OCI-LY3 (cell line): ENCODE data around the gene ITGBL1.

Experiments used
- H2AFZ ChIP-seq: fragments of 200-600, 300-600 bp; shearing (Covaris generic); 2 replicates; pipeline ENCODE4 v1.6.0; 2014; ENCODE audit warnings: antibody characterized with exemption, low read depth, low read length
- H3K27ac ChIP-seq: fragments of 200-600, 300-600 bp; sonication (generic); 2 replicates; pipeline ENCODE4 v1.5.1; 2014; ENCODE audit warnings: mild to moderate bottlenecking, low read length, moderate library complexity, mixed read lengths
- H3K27me3 ChIP-seq: fragments of 200-600, 300-600 bp; sonication (generic); 2 replicates; pipeline ENCODE4 v1.6.1; 2014; ENCODE audit warnings: low read depth, low read length, mixed read lengths
- H3K36me3 ChIP-seq: fragments of 200-600, 300-600 bp; sonication (generic); replicated peaks from 2 replicates; pipeline ENCODE3; 2014; ENCODE audit warnings: low read depth, low read length, mixed read lengths
- H3K4me1 ChIP-seq: fragments of 300-600, 200-600 bp; sonication (generic); 2 replicates; pipeline ENCODE4 v1.6.1; 2014; ENCODE audit warnings: low read length, mixed read lengths
- H3K4me2 ChIP-seq: fragments of 200-600, 300-600 bp; sonication (generic); 2 replicates; pipeline ENCODE4 v1.6.1; 2014; ENCODE audit warnings: low read length, mixed read lengths
- H3K4me3 ChIP-seq: fragments of 300-600, 200-600 bp; sonication (generic); 2 replicates; pipeline ENCODE4 v1.5.1; 2014; ENCODE audit warnings: antibody characterized with exemption, mild to moderate bottlenecking, low read length, moderate library complexity
- H3K79me2 ChIP-seq: fragments of 300-600, 200-600 bp; shearing (Covaris generic); 2 replicates; pipeline ENCODE4 v1.6.1; 2014; ENCODE audit warnings: mild to moderate bottlenecking, low read length, mixed read lengths
- H3K9ac ChIP-seq: fragments of 300-600, 200-600 bp; shearing (Covaris generic); 2 replicates; pipeline ENCODE4 v1.6.0; 2014; ENCODE audit warnings: mild to moderate bottlenecking, low read length, moderate library complexity
- H3K9me3 ChIP-seq: fragments of 200-600, 300-600 bp; shearing (Covaris generic); 2 replicates; pipeline ENCODE4 v1.6.1; 2014; ENCODE audit warnings: low read length, mixed read lengths; ENCODE audit not compliant: insufficient read depth
- H4K20me1 ChIP-seq: fragments of 200-600, 300-600 bp; sonication (generic); 2 replicates; pipeline ENCODE4 v1.6.1; 2016; ENCODE audit warnings: low read length, mixed read lengths; ENCODE audit not compliant: insufficient read depth
- EZH2phosphoT487 ChIP-seq: fragments of 200-600 bp; shearing (Covaris generic); IDR thresholded peaks from 2 replicates; pipeline ENCODE4 v1.6.1; 2018; ENCODE audit warnings: antibody characterized with exemption, mixed run types, low read depth
- TF ChIP-seq, protein P1 (sequence below): fragments of 200-600, 300-600 bp; sonication (generic); IDR thresholded peaks from 2 replicates; pipeline ENCODE4 v1.5.1; 2014; ENCODE audit warnings: antibody characterized with exemption, low read length, low read depth

ITGBL1 gene

GRCh38 chr13:101412076-101412475 is 40.4 kb upstream of the ITGBL1 start:
- Histone ChIP-seq H3K4me3 (no peak overlapping the region), H3K79me2 (no peaks in the 10 kb centered on the region), H3K36me3 (no peaks in the 10 kb centered on the region), H3K27ac (no peak overlapping the region), H4K20me1 (no peaks in the 10 kb centered on the region), H3K9ac (no peak overlapping the region), H3K27me3 (0 out of 2 replicates have a peak, but pooled peaks cover 4% of the 10 kb centered on the region), H3K4me1 (peaks cover under 1% of the 10 kb centered on the region; the same call in 1 of the 2 replicates), H3K4me2 (no peak overlapping the region), H3K9me3 (no peaks in the 10 kb centered on the region), H2AFZ (no peak overlapping the region)
- TF ChIP-seq, protein P1, sequence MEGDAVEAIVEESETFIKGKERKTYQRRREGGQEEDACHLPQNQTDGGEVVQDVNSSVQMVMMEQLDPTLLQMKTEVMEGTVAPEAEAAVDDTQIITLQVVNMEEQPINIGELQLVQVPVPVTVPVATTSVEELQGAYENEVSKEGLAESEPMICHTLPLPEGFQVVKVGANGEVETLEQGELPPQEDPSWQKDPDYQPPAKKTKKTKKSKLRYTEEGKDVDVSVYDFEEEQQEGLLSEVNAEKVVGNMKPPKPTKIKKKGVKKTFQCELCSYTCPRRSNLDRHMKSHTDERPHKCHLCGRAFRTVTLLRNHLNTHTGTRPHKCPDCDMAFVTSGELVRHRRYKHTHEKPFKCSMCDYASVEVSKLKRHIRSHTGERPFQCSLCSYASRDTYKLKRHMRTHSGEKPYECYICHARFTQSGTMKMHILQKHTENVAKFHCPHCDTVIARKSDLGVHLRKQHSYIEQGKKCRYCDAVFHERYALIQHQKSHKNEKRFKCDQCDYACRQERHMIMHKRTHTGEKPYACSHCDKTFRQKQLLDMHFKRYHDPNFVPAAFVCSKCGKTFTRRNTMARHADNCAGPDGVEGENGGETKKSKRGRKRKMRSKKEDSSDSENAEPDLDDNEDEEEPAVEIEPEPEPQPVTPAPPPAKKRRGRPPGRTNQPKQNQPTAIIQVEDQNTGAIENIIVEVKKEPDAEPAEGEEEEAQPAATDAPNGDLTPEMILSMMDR, result no peak
- TF ChIP-seq EZH2phosphoT487, result no peak

DNA sequence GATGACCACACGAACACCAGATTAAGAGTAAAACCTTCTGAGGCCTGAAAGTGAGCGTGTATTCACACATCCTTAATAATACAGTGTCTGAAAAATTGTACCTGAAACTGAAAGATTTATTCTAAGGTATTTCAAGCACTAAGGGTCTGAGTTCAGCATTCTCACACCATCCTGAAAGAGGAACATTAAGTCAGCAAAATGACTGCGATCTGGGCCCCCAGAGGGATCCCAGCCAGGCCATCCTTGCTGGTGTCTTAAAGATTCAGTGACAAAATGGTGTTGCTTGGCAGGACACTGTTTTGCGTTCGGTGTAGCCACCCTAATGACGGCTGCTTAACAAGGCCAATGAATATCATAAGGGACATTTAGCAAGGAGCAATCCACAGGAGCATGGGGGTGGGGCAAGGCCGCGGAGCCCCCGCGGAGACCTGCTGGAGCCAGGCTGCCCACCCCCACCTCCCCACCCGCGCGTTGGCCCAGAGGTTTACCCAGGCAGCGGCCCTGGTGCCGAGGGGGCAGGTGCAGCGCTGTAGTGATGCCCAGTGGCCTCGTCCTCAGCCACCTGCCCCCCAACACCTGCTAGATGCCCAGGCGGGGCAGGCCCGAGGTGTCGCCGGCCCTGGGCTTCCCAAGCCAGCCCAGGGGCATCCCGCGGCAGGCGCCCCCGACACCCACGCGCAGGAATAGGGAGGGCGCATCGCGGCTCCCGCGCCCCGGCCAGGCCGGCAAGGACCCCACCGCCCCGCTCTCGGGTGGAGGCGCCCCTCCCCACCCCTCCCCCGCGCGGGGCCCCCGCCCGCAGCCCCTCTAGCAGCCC is 36.9 kb upstream of the ITGBL1 start:
- no peak overlapping the region for H3K27ac ChIP-seq
- no peak overlapping the region for H3K4me3 ChIP-seq
- TF ChIP-seq, protein P1, result no peak
- no peak for TF ChIP-seq EZH2phosphoT487
- no peak overlapping the region for H3K9ac ChIP-seq
- no peak overlapping the region for H2AFZ ChIP-seq
- no peaks in the 10 kb centered on the region for H3K79me2 ChIP-seq
- H3K4me1 ChIP-seq, result no peaks in the 10 kb centered on the region
- no peaks in the 10 kb centered on the region for H4K20me1 ChIP-seq
- H3K36me3 ChIP-seq, result no peaks in the 10 kb centered on the region
- no peak overlapping the region for H3K4me2 ChIP-seq
- H3K9me3 ChIP-seq, result no peaks in the 10 kb centered on the region
- no peaks in the 10 kb centered on the region for H3K27me3 ChIP-seq

DNA sequence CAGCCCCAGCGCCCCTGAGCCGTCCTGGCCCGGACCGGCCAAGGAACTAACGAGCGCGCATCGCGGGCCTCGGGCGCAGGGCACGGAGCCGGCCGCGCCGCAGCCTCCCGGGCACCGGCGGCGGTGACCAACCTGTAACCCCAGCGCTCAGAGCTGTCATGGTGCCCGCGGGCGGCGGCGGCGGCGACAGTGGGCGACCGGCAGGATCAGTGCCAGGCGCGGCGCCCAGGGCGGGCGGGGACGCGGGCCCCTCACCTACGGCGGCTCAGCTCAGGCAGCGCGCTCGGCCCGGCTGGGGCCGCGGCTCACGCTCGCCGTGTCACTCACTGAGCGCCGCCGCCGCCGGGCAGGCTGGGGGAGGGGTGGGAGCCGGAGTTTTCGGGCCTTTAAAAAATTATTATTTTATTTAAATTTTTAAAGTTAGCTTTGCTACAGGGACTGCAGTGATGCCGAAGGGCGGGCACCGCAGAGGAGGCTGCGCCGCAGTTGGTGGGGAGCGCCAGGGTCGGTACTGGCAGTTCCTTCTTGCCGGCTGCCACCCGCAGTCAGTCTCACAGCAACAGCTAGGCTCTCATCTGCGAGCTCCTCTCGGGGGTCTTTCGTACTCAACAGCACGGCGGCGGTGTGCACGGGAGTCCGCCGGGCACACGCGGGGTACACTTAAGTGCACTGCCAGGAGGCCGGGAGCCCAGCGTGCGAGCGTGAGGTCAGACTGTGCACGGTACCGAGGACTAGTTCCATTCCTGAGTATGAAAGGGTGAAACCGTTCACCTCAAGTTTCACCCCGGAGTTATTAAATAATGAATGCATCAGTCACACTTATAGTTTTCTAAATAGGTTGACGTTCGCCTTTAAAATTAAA is 36.1 kb upstream of the ITGBL1 start, which contains the start of gene NALCN:
TSS of gene NALCN (minus strand) at position 328 of the 862 bp plus-strand sequence. CDS start 17,382 bp downstream, outside the sequence.
- no peak within 1 kb of the TSS for H3K9ac ChIP-seq
- H3K36me3 ChIP-seq, result no peaks in the 10 kb centered on the region
- no peaks in the 10 kb centered on the region for H4K20me1 ChIP-seq
- H3K4me1 ChIP-seq, result no peaks in the 10 kb centered on the region
- H3K4me2 ChIP-seq, result no peak within 1 kb of the TSS
- no peak within 1 kb of the TSS for H3K4me3 ChIP-seq
- no peaks in the 10 kb centered on the region for H3K9me3 ChIP-seq
- H3K79me2 ChIP-seq, result no peaks in the 10 kb centered on the region
- no peaks in the 10 kb centered on the region for H3K27me3 ChIP-seq
- no peak within 1 kb of the TSS for H3K27ac ChIP-seq
- TF ChIP-seq, protein P1, result no peak
- no peak for TF ChIP-seq EZH2phosphoT487
- no peak within 1 kb of the TSS for H2AFZ ChIP-seq

DNA sequence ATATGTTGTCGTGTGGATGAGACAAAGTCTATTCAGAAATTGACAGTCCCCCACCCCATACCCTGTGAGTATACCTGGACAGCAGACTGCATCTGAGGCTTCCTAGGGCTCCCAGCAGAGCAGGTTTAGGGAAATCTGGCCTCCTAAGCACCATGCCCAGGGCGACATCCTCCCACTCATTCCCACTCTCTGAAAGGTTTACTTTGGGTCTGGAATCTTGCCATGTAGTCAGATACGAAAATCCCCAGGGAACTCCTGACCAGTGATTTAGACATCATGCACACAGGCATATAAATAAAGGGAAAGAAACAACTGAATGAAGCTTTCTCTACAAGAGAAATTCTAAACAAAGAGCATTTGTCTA is 35.5 kb upstream of the ITGBL1 start:
- Histone ChIP-seq H3K4me2 (no peak overlapping the region), H3K4me3 (no peak overlapping the region)

More for the DNA sequence above, 35.5 kb upstream of the ITGBL1 start:
- Histone ChIP-seq H3K9me3 (no peaks in the 10 kb centered on the region), H3K27me3 (no peaks in the 10 kb centered on the region), H3K27ac (no peak overlapping the region), H2AFZ (no peak overlapping the region), H3K4me1 (no peaks in the 10 kb centered on the region), H4K20me1 (no peaks in the 10 kb centered on the region), H3K79me2 (no peaks in the 10 kb centered on the region), H3K36me3 (no peaks in the 10 kb centered on the region), H3K9ac (no peak overlapping the region)
- TF ChIP-seq, protein P1, result no peak
- TF ChIP-seq EZH2phosphoT487, result no peak
